ENCODE results near the gene PAK4.
"Not testable (repeated sequence)": the region's sequence is repeated elsewhere in the genome, so short reads cannot be mapped to it uniquely, and the experiment has no call there.

PAK4 gene

GRCh38 chr19:39211731-39212374 is 86.3 kb downstream of the PAK4 start:
- DNase-seq = no peak

GRCh38 chr19:39212375-39212742 is 86.8 kb downstream of the PAK4 start:
- DNase-seq = peak; percentile 38

- DNase-seq = not testable (repeated sequence)
Observed at GRCh38 chr19:39215323-39215722, 89.7 kb downstream of the PAK4 start.

- DNase-seq = no peak
Observed at GRCh38 chr19:39217094-39217493, 91.5 kb downstream of the PAK4 start.

- DNase-seq = no peak
Observed at GRCh38 chr19:39218230-39219007, 92.8 kb downstream of the PAK4 start.

GRCh38 chr19:39219108-39219507 is 93.5 kb downstream of the PAK4 start:
- DNase-seq = not testable (repeated sequence)

- DNase-seq = no peak
Observed at GRCh38 chr19:39223703-39224279, 98.2 kb downstream of the PAK4 start.

- DNase-seq = no peak
Observed at GRCh38 chr19:39224910-39225309, 99.3 kb downstream of the PAK4 start.
